AG09319 (cell line): ENCODE results near the gene CORO2B.
A peak's percentile ranks its signal among the peaks of the same experiment; 100 is the strongest.

Source experiments
- DNase-seq: peaks from one replicate; pipeline ENCODE4 v3.0.0-alpha.2; 2010; ENCODE audit warnings: low read depth; ENCODE audit errors: extremely low read depth
- TF ChIP-seq, protein P1 (sequence below): IDR thresholded peaks from 2 replicates; pipeline ENCODE4 v1.5.1; 2011; ENCODE audit warnings: low read depth, mild to moderate bottlenecking, inconsistent platforms, low read length, moderate library complexity

Gene CORO2B

DNA sequence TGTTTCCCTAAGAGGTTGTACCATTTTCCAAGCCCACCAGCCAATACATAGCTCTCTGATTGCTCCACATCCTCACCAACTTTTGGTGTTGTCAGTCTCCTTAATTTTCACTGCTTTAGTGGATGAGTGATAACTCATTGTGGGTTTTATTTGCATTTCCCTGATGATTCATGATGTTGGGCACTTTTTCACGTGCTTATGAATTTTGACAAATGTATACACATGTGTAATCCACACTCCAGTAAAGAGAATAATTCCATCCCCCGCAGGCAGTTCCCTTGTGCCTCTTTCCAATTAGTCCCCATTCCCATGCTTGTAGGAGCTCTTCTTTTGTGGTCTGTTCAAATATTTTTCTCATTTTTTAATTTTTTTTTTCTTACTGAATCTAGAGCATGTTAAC lies 189.5 kb downstream of the CORO2B start:
- peak; percentile 35 for DNase-seq
- TF ChIP-seq, protein P1, sequence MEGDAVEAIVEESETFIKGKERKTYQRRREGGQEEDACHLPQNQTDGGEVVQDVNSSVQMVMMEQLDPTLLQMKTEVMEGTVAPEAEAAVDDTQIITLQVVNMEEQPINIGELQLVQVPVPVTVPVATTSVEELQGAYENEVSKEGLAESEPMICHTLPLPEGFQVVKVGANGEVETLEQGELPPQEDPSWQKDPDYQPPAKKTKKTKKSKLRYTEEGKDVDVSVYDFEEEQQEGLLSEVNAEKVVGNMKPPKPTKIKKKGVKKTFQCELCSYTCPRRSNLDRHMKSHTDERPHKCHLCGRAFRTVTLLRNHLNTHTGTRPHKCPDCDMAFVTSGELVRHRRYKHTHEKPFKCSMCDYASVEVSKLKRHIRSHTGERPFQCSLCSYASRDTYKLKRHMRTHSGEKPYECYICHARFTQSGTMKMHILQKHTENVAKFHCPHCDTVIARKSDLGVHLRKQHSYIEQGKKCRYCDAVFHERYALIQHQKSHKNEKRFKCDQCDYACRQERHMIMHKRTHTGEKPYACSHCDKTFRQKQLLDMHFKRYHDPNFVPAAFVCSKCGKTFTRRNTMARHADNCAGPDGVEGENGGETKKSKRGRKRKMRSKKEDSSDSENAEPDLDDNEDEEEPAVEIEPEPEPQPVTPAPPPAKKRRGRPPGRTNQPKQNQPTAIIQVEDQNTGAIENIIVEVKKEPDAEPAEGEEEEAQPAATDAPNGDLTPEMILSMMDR, result no peak

- DNase-seq, result no peak
- TF ChIP-seq, protein P1, result no peak
Measured at GRCh38 chr15:68769702-68770101, 190.9 kb downstream of the CORO2B start.

DNA sequence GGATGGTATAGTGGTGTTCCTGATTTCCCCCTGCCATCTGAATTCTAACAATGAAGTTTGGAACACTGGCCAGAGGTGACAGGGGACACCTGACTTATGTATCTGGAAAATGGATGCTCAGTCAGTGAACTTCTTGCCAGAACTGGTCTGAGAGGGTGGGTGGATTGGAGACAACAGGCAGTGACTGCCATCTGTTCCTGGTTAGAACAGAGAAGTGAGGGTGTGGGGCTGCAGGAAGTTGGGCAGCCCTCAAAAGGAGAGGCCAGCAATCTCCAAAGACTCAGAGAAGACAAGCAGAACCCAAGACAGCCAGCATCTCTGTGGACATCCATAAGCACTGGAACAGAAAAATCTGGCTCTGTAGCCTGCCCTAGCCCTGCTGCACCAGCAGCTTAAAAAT lies 191.4 kb downstream of the CORO2B start:
- DNase-seq, result no peak
- TF ChIP-seq, protein P1, result no peak

GRCh38 chr15:68773036-68773435 lies 194.2 kb downstream of the CORO2B start:
- TF ChIP-seq, protein P1, result no peak
- DNase-seq, result no peak

- TF ChIP-seq, protein P1, result no peak
- DNase-seq, result no peak
Measured at GRCh38 chr15:68774120-68774519, 195.3 kb downstream of the CORO2B start.

GRCh38 chr15:68774521-68775235 lies 195.9 kb downstream of the CORO2B start:
- no peak for DNase-seq
- TF ChIP-seq, protein P1, result no peak

DNA sequence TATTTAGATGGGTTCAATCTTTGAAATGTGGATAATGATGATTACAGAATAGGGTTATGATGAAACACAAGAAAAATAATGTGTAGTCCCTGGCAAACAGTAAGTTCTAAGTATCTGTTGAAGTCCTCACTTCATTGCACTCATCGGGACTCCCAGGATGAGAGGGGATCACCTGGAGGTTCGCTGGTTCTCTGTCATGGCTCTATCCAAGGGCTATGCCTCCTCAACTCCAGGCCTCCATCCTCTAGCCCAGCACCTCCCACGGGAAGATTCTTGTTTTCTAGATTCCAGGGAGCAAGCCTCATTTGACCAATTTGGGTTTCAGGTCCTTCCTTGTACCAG lies 196.4 kb downstream of the CORO2B start:
- TF ChIP-seq, protein P1, result no peak

More for the DNA sequence above, 196.4 kb downstream of the CORO2B start:
- DNase-seq, result no peak
